ENCODE data around the gene HINFP. TPM values are rescaled to one million over a fixed set of nuclear protein-coding genes. Genes with fewer than 3 reads are reported as not detected.
"Not testable (repeated sequence)": the region's sequence is repeated elsewhere in the genome, so short reads cannot be mapped to it uniquely, and the experiment has no call there.

The HINFP gene
- total RNA-seq, 1 experiment from 2014 or later, result 13.6 TPM

DNA sequence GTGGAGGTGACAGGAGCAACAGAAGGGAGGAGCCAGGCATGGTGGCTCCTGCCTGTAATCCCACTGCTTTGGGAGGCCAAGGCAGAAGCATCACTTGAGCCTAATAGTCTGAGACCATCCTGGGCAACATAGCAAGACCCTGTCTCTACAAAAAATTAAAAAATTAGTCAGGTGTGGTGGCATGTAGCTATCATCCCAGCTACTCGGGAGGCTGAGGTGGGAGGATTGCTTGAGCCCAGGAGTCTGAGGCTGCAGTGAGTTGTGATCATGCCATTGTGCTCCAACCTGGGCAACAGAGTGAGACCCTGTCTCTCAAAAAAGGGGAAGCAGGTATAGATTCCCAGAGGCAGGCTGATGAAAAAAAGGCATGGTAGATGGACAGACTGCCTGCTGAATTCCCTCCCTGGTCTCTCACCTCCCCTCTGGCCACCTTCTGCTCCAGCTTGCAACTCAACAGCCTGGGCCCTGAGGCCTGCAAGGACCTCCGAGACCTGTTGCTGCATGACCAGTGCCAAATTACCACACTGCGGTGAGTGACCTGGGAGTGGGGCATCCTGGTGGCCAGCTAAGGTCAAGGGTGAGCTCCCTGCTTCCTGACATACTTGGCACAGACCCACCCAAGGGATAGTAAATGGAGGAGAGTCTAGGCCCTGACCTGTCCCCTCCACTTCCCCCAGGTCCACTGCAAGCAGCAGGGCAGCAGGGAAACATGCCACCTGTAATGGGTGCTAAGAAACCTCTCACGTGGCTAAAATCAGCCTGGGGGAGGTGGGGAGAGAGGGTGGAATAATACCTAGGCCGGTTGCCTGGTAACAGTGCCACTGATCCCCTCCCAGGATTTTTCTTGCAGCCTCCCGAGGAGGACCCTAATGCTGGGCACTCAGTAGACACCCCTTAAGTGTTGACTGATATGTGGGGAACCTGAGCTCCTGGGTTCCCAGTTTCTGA is 59.6 kb downstream of the HINFP start:
- DNase-seq (ENCODE audit: extremely low read depth, low read depth), result no peak

DNA sequence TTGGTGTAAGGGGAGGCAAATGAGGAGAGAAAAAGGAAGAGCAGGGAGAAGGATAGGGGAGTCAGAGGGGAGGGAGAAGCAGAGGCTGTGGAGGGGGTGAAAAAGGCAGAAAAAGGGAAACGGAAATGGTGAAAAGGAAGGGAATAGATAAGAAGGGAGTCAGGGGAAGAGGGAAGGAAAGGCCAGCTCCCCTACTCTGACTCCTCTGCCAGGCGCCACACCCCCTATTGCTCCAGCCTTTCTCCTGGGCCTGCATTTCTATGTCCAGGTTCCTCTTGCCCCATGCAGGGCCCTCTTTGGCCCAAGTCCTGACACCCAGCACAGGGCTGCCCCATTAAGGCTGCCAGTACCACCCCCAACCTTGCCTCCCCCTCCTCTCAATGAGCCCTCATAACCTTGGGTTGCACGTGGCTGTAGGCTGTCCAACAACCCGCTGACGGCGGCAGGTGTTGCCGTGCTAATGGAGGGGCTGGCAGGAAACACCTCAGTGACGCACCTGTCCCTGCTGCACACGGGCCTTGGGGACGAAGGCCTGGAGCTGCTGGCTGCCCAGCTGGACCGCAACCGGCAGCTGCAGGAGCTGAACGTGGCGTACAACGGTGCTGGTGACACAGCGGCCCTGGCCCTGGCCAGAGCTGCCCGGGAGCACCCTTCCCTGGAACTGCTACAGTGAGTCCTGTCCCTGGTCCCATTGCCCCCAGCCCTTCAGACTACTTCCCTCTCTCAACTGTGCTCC is 60.5 kb downstream of the HINFP start:
- DNase-seq (ENCODE audit: extremely low read depth, low read depth), result no peak

DNA sequence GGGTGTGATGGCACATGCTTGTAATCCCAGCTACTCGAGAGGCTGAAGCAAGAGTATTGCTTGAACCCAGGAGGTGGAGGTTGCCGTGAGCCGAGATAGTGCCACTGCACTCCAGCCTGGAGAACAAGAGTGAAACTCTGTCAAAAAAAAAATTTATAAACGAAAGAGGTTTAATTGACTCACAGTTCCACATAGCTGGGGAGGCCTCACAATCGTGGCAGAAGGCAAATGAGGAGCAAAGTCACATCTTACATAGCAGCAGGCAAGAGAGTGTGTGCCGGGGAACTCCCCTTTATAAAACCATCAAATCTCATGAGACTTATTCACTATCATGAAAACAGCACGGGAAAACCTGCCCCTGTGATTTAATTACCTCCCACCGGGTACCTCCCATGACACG is 63.0 kb downstream of the HINFP start:
- not testable (repeated sequence) for DNase-seq (ENCODE audit: extremely low read depth, low read depth)

Other genes starting within 250 kb of the HINFP start
- 0.02 TPM in 1 of 2 replicates, not detected in the other for gene CXCR5, start 237.7 kb upstream of the HINFP start, total RNA-seq (2014; rRNA removed; shearing (Covaris generic))
- gene BCL9L, start 195.7 kb upstream of the HINFP start, total RNA-seq (2014; rRNA removed; shearing (Covaris generic)), result 12.1 and 16.4 TPM in 2 replicates
- gene UPK2, start 165.3 kb upstream of the HINFP start, total RNA-seq (2014; rRNA removed; shearing (Covaris generic)), result not detected in 2 replicates
- not detected in 2 replicates for gene FOXR1, start 149.8 kb upstream of the HINFP start, total RNA-seq (2014; rRNA removed; shearing (Covaris generic))
- 19.6 and 24.9 TPM in 2 replicates for gene CENATAC, start 123.4 kb upstream of the HINFP start, total RNA-seq (2014; rRNA removed; shearing (Covaris generic))
- 1,479 and 1,567 TPM in 2 replicates for gene RPS25, start 103.2 kb upstream of the HINFP start, total RNA-seq (2014; rRNA removed; shearing (Covaris generic))
- gene TRAPPC4, start 102.8 kb upstream of the HINFP start, total RNA-seq (2014; rRNA removed; shearing (Covaris generic)), result 73.6 and 83.1 TPM in 2 replicates
- gene SLC37A4, start 90.7 kb upstream of the HINFP start, total RNA-seq (2014; rRNA removed; shearing (Covaris generic)), result 12.8 and 14.0 TPM in 2 replicates
- gene HYOU1, start 64.4 kb upstream of the HINFP start, total RNA-seq (2014; rRNA removed; shearing (Covaris generic)), result 232 and 242 TPM in 2 replicates
- 8.9 and 11.1 TPM in 2 replicates for gene VPS11, start 53.8 kb upstream of the HINFP start, total RNA-seq (2014; rRNA removed; shearing (Covaris generic))
- gene HMBS, start 36.7 kb upstream of the HINFP start, total RNA-seq (2014; rRNA removed; shearing (Covaris generic)), result 8.2 and 9.4 TPM in 2 replicates
- 42.1 and 44.0 TPM in 2 replicates for gene DPAGT1, start 19.7 kb upstream of the HINFP start, total RNA-seq (2014; rRNA removed; shearing (Covaris generic))
- gene C2CD2L, start 14.2 kb upstream of the HINFP start, total RNA-seq (2014; rRNA removed; shearing (Covaris generic)), result 6.4 and 13.7 TPM in 2 replicates
- not detected in 2 replicates for gene ABCG4, start 27.5 kb downstream of the HINFP start, total RNA-seq (2014; rRNA removed; shearing (Covaris generic))
- gene NLRX1, start 47.1 kb downstream of the HINFP start, total RNA-seq (2014; rRNA removed; shearing (Covaris generic)), result 12.4 and 13.6 TPM in 2 replicates
- not detected in 2 replicates for gene NHERF4, start 63.9 kb downstream of the HINFP start, total RNA-seq (2014; rRNA removed; shearing (Covaris generic))
- 11.2 and 12.3 TPM in 2 replicates for gene CBL, start 84.8 kb downstream of the HINFP start, total RNA-seq (2014; rRNA removed; shearing (Covaris generic))
- 187 and 195 TPM in 2 replicates for gene MCAM, start 195.6 kb downstream of the HINFP start, total RNA-seq (2014; rRNA removed; shearing (Covaris generic))
- 6.1 and 7.7 TPM in 2 replicates for gene RNF26, start 212.9 kb downstream of the HINFP start, total RNA-seq (2014; rRNA removed; shearing (Covaris generic))
- not detected in 2 replicates for gene C1QTNF5, start 219.3 kb downstream of the HINFP start, total RNA-seq (2014; rRNA removed; shearing (Covaris generic))
- not detected in 2 replicates for gene MFRP, start 225.1 kb downstream of the HINFP start, total RNA-seq (2014; rRNA removed; shearing (Covaris generic))